Inferior parietal cortex (tissue), 1 donor: ENCODE results near the gene ITGB2.
"Not testable (repeated sequence)": the region's sequence is repeated elsewhere in the genome, so short reads cannot be mapped to it uniquely, and the experiment has no call there.

Experiments
- DNase-seq: peaks from one replicate; pipeline ENCODE4 v3.0.0-alpha.2; 2016; ENCODE audit errors: extremely low spot score

The ITGB2 gene

DNA sequence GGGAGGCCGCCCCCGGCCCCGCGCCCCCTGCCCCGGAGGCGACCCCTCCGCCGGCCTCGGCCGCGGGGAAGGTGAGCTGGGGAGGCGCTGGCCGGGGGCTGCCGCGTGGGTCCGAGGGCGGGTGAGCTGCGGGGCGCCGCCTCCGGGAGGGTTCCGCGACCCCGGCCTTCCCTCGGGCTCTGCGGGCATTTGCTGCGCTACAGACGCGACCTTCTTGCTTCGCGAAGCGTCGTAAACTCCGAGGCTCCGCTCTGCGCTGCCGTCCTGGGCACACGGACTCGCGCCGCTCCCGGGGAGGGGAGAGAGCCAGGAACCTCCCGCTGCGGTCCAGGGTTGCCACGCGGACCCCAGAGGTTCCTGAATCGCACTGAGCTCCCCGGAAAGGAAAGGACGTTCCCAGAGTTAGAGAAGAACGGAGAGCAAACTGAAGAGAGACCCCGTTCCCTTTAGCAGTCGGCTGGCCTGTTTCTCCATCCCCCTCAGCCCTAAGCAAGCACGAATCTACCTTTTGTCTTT, 19.5 kb upstream of the ITGB2 start:
- no peak for DNase-seq

DNA sequence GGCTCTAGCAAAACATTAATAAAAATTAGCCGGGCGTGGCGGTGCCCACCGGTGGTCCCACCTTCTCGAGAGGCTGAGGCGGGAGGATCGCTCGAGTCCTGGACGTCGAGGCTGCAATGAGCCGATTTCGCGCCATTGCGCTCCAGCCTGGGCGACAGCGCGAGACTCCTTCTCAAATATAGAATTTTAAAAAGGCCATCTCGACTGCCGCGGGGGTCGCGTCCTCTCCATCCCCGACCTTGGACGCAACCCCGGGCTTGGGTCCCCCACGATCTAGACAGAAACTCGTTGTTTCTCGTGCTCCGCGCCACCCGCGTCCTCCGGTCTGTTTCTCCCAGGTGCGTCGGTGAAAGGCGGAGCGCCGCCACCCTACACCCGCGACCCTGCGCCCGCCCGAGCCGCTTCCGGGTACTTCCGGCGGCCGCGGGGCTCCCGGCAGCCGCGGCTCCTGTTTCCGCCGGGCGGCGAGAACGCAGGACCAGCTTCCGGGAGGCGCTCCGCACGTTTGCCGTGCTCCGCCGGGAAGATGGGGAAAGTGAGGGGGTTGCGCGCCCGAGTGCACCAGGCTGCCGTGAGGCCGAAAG, 18.9 kb upstream of the ITGB2 start, which contains the start of gene SLX9:
Gene SLX9 (plus strand): TSS at position 498 of the 584 bp plus-strand sequence. CDS start 29 bp downstream, at position 527.
- DNase-seq = peak; percentile 74

DNA sequence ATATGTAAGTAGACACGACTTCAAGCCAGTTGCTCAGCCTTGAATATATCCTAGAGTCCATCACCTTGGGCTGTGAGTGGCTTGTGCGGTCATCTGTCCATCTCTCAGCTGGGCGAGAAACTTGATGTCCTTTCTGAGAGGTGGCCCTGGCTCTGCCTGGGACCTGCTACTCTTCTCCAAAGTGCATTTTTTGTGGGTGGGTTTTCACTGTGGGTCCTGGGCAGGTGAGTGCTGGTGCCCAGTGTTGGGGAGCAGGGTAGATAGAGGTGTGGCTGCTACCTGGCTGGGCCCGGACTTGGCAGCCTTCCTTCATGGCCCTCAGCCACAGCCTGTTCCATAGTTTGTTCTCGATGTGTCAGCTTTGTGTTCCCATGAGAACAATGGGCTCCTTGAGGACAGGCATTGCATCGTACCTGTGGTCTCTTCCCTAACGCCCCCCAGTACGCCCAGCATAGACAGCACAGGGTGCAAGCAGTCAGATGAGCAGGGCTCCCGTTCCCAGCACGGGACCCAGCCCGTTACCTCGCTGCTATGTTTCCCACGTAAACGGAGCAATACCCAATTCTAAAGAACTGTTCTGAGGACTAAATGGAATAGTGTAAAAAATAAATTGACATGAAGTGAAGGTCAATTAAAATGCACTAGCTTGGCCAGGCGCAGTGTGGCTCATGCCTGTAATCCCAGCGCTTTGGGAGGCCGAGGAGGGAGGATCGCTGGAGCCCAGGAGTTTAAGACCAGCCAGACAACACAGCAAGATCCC, 18.3 kb upstream of the ITGB2 start:
- DNase-seq = no peak

DNA sequence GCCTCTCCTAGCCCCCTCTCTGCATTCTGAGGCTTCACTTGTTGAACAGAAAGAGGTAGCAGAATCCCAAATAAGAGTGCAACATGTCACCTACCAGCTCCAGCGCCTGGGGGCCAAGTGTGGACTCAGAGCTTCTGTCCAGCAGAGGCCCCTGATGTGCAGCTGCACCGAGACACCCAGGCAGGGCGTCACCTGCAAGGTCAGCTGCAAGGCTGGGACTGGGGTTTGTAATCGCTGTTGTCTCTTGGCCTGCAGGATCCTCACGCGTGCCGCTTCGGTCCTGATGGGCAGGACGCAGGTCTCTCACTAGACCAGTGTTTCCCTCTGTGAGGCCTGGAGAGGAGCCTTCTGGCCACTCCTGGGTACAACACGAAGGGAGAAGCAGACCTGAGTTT, 14.8 kb upstream of the ITGB2 start:
- DNase-seq = no peak

DNA sequence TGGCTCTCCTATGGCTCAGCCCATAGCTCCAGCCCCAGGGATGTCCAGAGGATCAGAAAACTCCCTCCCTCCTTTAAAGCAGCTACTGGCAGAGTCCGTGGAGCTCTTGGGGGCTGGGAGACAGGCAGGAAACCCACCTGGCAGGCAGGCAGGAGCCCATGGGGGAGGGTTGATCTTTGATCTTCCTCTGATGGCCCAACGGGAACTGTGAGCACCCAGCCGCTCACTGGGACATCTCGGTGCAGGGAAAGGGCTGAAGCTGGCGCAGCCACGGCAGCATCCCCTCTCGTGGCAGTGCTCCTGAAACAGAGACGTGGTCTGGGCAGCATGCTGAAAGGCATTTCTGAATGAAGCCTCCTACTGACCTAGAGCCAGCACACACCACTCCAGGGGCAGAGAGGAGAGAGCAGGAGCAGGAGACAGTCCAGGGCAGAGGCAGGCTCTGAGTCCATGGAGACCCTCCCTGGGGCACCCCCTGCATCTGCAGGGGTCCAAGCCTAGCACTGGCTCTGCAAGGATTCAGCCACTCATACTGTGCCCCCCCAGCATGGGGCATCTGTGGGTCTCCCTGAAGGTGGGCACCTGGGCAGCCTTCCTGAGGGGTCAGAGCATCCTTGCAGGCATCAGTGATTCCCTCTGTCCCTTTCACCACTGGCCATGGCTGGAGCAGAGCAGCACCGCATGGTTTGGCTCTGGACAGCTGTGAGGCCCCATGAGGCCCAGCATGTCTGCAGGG, 14.3 kb upstream of the ITGB2 start:
- DNase-seq = no peak

DNA sequence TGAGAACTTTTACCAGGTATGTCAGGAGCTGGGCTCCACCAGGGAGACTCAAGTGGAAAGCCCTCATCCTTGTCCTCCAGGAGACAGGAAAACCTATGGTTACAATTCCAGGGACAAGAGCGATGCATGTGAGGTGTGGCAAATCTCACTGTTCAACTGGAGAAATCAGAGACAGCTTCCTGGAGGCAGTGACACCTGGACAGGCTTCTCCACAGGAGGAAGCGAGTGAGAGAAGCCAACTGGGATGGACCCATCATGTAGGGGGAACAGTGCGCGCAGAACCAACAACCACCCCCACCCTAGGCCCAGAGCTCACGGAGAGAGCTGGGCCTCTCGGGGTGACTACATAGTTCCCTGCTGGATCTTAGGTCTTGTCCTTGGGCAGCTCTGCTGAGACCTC, 13.6 kb upstream of the ITGB2 start:
- DNase-seq = no peak

DNA sequence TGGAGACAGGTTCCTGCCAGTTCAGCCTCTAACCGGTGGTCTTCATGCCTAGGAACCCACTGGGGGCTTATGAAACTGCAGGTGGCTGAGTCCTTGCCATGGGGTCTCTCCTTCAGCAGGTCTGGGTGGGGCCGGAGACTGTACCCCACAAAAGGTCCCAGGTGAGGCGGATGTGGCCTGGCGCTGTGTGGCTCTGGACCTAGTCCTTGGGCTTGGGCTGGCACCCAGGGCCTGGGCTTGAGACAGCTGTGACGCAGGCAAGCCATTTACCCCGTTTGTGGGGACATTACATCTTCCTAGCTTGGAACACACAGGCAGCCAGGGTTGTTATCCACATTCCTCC, 13.2 kb upstream of the ITGB2 start:
- no peak for DNase-seq

DNA sequence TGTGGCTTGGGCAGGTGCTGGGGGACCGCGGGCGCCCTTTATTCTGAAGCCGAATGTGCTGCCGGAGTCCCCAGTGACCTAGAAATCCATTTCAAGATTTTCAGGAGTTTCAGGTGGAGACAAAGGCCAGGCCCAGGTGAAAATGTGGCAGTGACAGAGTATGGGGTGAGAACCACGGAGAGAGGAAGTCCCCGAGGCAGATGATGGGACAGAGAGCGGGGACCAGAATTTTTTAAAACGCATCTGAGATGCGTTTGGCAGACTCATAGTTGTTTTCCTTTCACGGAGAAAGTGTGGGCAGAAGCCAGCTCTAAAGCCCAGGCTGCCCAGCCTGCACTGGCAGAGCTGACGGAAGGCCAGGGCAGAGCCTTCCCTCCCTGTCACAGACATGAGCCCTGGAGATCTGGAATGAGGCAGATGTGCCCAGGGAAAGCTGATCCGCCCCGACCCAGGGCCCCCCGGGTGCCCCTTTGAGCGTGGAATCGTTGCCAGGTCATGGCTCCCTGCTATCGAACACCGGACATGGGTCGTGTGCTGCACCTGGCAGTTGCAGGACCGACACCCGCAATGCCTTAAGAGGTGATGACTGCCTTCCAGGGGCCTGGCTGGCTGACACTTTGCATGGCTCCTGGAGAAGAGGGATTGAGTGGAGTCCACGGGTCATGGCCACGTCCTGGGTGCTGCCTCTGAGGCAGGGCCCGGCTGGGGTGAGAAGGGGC, 12.7 kb upstream of the ITGB2 start:
- DNase-seq = no peak

DNA sequence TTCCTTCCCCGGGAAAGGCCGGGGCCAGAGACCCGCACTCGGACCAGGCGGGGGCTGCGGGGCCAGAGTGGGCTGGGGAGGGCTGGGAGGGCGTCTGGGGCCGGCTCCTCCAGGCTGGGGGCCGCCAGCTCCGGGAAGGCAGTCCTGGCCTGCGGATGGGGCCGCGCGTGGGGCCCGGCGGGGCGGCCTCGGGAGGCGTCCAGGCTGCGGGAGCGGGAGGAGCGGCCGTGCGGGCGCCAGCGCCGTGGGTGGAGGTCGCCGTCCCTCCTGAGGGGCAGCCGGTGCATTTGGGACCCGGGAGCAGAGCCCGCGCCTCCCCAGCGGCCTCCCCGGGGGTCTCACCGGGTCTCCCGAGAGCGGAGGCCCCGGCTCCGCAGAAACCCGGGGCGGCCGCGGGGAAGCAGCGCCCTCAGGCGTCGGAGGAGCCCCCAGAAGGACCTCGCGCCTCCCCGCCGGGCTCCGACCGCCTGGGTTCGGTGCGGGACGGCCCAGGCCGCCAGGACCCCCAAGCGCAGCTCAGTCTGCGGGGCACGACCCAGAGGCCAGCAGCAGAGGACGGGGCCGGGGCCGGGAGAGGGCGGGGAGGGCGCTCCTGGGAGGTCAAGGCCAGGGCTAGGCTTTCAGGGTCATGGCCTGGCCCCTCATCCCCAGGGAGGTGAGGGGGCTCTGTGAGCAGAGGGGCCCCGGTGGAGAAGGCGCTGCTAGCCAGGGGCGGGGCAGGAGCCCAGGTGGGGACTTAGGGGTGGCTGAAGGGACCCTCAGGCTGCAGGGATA, 11.9 kb upstream of the ITGB2 start:
- no peak for DNase-seq

DNA sequence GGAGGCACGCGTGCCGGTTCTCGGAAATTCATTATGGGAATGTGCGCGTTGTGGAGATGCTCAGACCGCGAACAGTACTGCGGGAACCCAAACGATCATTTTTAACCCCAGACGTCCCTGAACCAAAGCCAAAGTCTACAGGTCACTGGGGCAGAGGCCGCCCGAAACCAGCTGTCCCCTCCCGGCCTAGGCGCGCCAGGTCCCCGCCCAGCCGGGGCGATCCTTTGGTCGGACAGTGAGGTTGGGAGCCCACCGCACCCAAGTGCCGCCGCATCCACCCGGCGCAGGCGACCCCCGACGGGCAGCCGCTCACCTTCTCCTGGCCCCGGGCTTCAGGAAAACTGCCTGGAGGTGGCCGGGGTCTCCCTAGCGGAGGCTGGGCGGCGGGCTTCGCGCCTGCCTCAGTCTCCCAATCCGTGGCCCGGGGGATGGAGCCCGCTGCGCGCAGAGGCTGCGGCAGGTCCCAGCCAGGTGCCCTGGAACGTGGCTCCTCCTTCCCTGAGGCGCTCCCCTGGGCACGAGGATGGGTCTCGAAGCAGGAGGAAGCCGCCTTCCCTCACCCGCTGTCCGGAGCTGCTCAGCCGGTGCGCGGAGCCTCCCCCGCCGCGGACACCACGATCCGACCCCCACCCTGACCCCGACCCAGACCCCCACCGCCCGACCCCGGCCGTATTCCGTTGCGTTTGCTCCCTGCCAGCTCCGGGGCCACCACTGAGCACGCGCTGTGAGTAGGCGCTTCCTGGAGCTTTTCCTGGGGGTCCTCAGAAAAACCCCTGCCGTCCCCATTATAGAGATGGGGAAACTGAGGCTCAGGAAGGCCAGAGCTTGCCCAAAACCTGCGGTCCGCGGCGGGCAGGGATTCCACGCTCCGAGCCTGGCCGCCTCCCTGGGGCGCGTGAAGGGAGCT, 11.1 kb upstream of the ITGB2 start:
- no peak for DNase-seq

DNA sequence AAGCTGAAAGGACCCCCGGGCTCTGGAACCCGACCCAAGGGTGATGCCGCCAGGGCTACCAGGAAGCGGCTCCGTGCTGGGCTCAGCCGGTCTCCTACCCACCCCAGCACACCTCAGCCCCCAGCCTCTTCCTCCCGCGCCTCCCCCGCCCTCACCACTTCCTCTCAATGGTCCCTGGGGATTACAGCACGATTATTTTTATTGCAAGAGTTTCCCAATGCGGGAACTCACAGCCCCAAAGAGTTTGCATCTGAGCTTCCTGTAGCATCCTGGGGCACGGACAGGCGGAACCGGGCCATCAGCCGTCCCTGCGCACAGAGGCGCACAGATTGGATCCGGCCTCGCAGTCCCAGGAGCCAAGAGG, 10.4 kb upstream of the ITGB2 start:
- DNase-seq = no peak

DNA sequence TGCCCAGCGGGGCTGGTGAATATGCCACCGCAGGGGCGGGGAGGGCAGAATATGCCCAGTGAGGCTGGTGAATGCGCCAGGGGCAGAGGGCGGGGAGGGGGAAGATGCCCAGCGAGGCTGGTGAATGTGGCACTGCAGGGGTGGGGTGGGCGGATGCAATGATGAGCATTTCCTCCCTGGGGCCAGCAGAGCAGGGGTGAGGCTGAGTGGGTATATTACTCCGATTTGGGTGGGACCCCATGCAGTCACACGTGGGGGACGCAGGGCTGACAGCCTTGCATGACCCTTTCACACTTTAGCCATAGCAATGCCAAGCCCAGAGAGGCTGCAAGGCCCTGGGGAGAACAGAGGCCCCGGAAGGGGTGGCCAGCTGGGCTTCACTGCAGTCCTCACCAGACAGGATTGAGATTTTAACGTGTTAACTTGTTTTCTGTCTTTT, 9.9 kb upstream of the ITGB2 start:
- DNase-seq = no peak

DNA sequence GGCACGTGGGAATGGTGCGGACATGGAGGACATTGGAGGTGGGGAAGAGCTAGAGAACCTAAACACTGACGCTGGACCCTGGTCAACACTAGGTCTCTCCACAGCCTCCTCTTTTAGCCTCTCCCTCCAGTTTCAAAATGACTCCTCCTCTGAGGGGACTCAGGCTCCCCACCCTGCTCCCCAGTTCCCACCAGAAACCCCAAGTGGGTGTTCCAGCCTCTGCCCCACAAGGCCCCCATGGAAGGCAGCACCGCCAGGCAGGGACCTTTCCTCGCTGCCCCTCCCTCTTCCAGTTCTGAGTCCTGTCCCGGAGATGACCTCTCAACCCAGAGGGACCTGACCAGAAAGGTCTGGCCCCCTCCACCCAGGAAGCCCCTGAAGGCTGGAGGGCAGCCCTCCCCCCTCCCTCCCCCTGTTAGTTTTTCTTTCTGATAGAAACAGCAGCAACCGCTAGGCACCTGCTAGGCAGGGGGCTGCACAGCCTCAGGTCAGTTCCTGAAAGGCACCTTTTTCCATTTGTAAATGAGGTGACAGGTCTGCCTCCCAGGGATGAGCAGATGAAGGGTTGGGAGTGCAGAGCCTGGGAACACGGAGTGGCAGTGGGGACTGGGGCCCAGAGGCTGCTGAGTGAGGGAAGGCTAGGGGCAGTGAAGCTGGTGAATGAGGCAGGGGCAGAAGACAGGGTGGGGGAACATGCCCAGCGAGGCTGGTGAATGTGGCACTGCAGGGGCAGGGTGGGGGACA, 9.3 kb upstream of the ITGB2 start:
- DNase-seq = no peak

DNA sequence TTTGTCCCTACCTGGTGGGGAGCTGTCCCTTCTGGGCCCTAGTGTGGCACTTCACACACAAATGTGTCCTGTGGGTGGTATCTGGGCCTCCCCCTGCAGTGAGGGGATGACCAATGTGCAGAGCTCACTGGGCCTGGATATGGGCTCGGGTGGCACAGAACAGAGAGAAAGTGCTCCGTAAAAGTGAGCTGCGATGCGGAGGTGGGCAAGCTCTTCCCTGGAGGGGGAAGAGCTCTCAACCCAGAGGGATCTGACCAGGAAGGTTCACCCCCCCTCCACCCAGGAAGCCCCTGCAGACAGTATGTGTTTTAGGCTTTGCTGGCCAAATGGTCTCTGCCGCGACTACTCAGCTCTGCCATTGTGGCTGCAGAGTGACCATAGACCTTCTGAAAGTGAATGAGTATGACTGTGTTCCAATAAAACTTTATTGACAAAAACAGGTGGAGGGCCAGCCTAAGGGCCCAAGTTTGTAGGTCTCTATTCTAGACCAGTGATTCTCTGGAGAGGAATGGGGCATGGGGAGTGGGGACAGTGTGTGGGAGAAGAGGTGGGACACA, 8.6 kb upstream of the ITGB2 start:
- DNase-seq = no peak

DNA sequence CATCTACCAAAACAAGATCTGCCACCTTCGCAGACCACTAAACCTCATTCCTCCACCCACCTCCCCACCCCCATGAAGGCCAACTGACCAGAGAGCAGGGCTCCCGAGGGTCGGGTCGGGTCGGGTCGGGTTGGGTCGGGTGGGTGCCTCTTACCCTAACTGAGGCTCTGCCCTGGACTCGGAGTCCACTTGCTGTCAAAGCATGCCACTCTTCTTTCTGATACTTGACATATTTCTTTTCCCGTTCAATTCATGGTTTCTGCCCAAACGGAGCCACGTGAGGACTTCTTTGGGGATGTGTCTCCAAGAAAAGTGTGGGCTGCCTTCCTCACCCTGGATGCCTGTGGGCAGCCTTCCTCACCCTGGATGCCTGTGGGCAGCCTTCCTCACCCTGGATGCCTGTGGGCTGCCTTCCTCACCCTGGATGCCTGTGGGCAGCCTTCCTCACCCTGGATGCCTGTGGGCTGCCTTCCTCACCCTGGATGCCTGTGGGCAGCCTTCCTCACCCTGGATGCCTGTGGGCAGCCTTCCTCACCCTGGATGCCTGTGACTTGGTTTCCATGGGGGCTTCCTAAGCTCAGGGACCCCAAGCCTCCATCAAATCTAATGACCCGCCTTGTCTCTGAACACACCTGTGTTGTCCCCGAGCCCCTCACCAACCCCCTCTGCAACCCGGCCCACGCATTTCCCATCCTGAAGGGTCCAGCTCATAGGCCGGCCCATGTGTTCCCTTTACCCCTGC, 8.0 kb upstream of the ITGB2 start:
- not testable (repeated sequence) for DNase-seq

DNA sequence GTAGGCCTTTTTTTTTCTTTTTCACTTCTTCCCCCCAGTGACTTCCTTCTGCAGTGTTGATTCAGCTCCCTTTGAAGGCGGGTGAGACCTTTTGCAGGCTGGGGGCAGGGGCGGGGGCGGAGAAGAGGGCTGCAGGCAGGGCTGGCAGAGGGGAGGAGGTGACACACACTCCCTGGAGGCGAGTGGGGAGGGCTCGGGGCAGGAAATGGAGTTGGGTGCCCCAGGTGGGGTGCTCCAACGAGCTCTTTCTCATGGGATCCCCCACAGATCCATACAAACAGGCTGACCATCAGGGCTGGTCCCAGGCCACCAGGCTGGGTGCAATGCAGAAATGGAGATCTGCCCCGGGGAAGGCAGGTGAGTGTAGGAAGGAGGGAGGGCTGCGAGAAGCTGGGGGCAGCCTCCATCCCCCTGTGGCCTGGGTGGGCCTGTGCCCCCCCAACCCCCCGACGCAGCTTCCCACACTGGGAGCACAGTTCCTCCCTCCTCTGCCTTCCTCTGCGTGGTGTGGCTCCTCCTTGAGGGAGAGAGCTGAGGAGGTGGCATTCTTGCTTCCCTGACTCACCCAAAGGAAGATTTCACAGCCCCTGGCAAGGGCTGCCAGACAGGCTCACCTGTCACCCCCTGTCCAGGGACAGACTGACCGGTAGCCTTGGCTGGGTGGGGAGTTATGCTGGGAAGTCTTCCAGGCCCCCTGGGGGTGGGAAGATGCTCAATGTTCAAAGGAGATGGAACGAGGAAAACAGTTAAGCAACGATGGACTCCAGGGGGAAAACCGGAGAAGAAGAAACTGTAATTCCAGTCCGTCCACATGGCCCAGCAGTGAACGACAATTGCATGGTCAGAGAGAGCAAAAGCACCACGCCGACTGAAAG, 7.1 kb upstream of the ITGB2 start:
- no peak for DNase-seq

DNA sequence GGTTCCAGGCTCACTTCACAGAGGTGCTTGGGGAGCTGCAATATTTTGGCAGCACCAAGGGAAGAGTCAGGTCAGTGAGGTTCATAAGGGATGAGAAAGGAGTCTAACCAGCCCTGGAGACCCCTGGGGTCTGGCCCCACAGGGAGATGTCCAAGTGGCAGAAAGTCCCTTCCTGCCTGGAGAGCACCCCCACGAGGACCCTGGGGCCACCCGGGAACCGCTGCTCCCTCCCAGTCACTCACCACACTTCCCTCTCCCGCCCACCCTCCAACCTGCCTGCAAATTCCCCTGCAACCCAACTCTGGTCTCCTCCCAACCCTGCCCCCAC, 6.5 kb upstream of the ITGB2 start:
- no peak for DNase-seq
